Esophagus squamous epithelium (tissue), 4 donors: Measurements from ENCODE around the gene TNFRSF4.

Experiments used
- POLR2A ChIP-seq, 4 donors: fragments of 450-650 bp; IDR thresholded peaks; one replicate each; pipeline ENCODE4 v1.6.1; 2017; ENCODE audit warnings: antibody characterized with exemption in 4 of 4, mild to moderate bottlenecking in 4 of 4, moderate library complexity in 3 of 4
- TF ChIP-seq, protein P1 (sequence below), 6 experiments: fragments of 450-650 bp in 4 of 6; fragments of 200-600 bp in 2 of 6; sonication (generic) in 2 of 6; IDR thresholded peaks; one replicate each; pipeline ENCODE4 v1.5.1; 2016 to 2019; ENCODE audit warnings: antibody characterized with exemption in 6 of 6, mild to moderate bottlenecking in 4 of 6, moderate library complexity in 4 of 6

DNA sequence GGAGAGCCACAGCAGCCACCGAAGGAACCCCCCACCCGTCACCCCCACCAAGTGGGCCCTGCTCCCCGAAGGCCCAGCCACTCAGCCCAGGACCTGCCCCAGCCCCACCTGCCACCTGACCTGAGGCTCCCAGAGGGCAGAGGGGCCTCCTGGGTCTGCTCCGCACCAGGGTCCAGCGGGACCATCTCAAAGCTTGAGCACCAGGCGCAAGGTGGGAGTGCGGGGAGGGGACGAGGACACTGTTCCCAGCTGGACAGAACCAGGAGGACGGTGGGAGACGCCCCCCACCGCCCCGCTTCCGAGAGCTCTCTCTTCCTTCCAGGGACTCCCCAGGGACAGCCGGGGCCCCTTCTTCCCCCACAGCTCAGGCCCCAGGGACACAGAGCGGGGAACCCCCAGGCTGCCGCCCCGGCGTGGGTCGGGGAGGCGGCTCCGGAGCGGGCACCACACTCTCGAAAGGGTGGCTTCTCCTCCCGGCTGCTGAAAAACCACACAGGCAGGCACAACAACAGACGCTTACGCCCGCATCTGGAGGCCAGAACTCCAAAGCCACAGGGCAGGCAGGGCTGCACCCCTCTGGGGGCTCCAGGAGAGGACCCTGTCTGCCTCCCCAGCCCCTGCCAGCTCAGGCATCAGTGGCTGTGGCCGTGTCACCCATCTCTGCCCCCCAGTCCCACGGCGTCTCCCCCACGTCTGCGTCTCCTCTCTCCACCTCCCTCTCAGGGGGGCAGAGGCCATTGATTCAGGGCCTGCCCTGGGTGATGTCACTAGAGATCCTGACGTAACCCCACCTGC is 42.2 kb downstream of the TNFRSF4 start:
- no peak for TF ChIP-seq POLR2A (IDR thresholded peaks at IDR 0.05)
- TF ChIP-seq, protein P1, sequence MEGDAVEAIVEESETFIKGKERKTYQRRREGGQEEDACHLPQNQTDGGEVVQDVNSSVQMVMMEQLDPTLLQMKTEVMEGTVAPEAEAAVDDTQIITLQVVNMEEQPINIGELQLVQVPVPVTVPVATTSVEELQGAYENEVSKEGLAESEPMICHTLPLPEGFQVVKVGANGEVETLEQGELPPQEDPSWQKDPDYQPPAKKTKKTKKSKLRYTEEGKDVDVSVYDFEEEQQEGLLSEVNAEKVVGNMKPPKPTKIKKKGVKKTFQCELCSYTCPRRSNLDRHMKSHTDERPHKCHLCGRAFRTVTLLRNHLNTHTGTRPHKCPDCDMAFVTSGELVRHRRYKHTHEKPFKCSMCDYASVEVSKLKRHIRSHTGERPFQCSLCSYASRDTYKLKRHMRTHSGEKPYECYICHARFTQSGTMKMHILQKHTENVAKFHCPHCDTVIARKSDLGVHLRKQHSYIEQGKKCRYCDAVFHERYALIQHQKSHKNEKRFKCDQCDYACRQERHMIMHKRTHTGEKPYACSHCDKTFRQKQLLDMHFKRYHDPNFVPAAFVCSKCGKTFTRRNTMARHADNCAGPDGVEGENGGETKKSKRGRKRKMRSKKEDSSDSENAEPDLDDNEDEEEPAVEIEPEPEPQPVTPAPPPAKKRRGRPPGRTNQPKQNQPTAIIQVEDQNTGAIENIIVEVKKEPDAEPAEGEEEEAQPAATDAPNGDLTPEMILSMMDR (IDR thresholded peaks at IDR 0.05) = no peak
